ENCODE measurements around the gene PCNX4. TPM values are rescaled to one million over a fixed set of nuclear protein-coding genes. Genes with fewer than 3 reads are reported as not detected.

Gene PCNX4
- total RNA-seq, 2 experiments from 2014 or later = 35.4 to 36.6 TPM

DNA sequence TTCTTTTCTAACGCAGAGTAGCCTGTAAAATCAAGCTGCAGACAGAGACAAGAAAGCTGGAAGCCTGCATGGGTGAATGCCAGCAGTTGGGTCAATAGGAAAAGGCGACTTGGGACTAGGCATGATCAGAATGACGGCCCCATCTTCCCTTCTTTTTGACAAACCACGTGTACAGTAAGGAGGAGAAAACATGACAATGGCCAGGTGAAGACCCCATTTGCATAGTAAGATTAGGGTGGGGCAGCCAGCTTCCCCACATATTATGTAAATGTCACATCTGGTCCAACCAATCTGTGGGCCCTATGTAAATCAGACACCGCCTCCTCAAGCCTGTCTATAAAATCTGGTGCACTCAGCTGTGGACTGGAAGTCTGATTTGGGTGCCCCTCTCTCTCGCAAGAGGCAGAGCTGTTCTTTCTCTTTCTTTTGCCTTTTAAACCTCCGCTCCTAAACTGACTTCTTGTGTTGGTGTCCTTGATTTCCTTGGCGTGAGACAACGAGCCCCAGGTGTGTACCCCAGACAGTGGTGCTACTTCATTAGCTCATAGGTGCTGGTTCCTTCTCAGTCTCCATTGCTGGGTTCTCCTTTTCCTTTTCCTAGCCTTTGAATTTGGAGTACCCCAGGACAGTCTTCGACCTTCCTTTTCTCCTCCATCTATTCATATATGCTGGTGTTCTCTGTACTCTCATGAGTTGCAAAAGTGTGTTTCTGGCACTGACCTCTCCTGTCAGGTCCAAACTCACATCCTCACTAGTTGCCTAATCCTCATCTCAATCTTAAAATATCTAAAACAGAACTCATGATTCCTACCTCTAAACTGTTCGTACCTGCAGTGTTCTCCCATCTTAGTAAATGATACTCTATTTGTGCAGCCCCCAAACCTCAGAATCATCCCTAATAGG lies 82.9 kb downstream of the PCNX4 start:
- no peaks in the 10 kb centered on the region for H3K9me3 Mint-ChIP-seq (ENCODE audit: insufficient read depth)
- peaks cover 9% of the 10 kb centered on the region for H3K4me1 Mint-ChIP-seq (ENCODE audit: low read depth)
- H3K27ac Mint-ChIP-seq = no peak overlapping the region
- H3K27me3 Mint-ChIP-seq (ENCODE audit: low read depth) = peaks cover 2% of the 10 kb centered on the region
- H3K4me3 Mint-ChIP-seq = no peak overlapping the region
- H3K36me3 Mint-ChIP-seq (ENCODE audit: low read depth) = no peaks in the 10 kb centered on the region
- no peak for ATAC-seq
- POLR2A ChIA-PET = no interaction called here
- DNase-seq = no peak
- CTCF ChIA-PET = interaction anchor here (1.2 to 1.7 kb wide), 2 partner anchors 9 kb away, joined by 4 to 11 read pairs; partner anchors contain the start of gene DHRS7

DNA sequence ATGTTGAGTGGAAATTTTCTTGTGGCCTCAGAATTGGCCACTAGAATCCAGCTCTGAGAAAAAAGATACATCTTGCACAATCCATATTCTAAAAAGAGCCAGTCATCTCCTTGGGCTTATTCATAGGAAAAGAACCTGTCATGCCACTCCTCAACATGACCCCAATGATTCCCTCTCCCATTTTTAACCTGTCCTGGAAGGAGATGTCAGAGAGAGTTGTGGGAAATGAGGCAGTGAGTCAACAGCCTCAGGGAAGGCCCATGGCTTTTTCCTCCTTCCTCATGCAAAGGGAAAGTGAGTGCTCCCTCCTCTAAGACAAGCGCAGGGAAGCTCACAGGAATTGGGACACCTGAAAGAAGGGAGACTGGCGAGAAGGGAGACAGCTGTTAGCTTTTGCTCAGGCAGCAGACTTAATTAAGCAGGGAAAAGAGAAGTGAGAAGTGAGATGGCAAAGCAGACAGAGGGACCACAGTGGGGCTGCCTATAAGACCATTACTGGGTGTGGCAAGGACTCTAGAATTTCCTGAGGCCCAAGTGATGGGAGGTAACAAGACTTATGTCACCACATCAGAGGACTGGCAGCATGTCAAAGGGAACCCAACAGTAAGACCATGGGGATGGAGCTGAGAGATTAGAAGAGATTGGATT lies 83.7 kb downstream of the PCNX4 start:
- CTCF ChIA-PET = interaction anchor here (1.2 kb wide), 1 partner anchor 10 kb away, joined by 4 read pairs; the partner anchor contains the start of gene DHRS7
- Mint-ChIP-seq H3K27me3 (ENCODE audit: low read depth) (peaks cover 2% of the 10 kb centered on the region), H3K4me3 (no peak overlapping the region), H3K36me3 (ENCODE audit: low read depth) (no peaks in the 10 kb centered on the region), H3K27ac (no peak overlapping the region), H3K9me3 (ENCODE audit: insufficient read depth) (no peaks in the 10 kb centered on the region), H3K4me1 (ENCODE audit: low read depth) (peaks cover 6% of the 10 kb centered on the region)
- DNase-seq (no peak), ATAC-seq (no peak)
- POLR2A ChIA-PET = no interaction called here

DNA sequence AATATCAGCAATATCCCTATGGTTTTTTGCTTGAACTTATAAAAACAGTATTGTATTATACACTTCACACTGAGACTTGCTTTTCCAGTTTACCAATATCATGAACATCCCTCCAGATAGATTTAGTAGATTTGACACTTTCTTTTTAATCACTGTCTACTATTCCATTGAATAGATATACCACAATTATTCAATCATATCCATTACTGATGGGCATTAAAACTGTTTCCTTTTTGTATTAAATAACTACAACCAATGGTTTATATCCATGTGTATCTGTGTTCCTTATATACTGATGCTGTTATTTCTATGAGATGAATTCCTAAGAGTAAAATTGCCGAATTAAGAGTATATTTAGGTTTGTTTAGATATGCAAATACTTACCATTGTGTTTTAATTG lies 86.4 kb downstream of the PCNX4 start:
- no peak for ATAC-seq
- CTCF ChIA-PET = no interaction called here
- H3K4me1 Mint-ChIP-seq (ENCODE audit: low read depth) = peaks cover under 1% of the 10 kb centered on the region

DNA sequence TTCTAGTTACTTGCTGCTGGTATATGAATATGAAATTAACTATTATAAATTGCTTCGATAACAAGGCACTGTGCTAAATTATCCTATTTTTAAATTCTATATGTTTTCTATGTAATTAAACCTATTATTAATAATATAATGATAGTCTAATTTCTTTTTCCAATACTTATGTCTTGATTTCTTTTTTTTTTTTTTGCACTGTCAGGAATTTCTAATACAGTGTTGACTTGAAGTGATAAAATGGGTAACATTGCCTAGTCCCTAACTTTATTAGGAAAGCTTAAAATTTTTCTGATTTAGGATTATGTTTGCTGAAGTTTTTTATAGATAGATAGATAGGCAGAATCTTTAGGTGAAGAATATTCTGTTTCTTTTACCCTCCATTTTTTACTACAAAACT lies 87.1 kb downstream of the PCNX4 start:
- ATAC-seq (no peak), DNase-seq (no peak)
- ChIA-PET POLR2A (no interaction called here), CTCF (no interaction called here)
- Mint-ChIP-seq H3K36me3 (ENCODE audit: low read depth) (no peaks in the 10 kb centered on the region), H3K27me3 (ENCODE audit: low read depth) (peaks cover under 1% of the 10 kb centered on the region), H3K27ac (no peak overlapping the region), H3K4me3 (no peak overlapping the region), H3K9me3 (ENCODE audit: insufficient read depth) (no peaks in the 10 kb centered on the region), H3K4me1 (ENCODE audit: low read depth) (peaks cover 7% of the 10 kb centered on the region)

More for the DNA sequence above, 86.4 kb downstream of the PCNX4 start:
- Mint-ChIP-seq H3K27ac (no peak overlapping the region), H3K9me3 (ENCODE audit: insufficient read depth) (no peaks in the 10 kb centered on the region), H3K27me3 (ENCODE audit: low read depth) (peaks cover 2% of the 10 kb centered on the region), H3K4me3 (no peak overlapping the region), H3K36me3 (ENCODE audit: low read depth) (no peaks in the 10 kb centered on the region)
- DNase-seq = no peak
- POLR2A ChIA-PET = no interaction called here

DNA sequence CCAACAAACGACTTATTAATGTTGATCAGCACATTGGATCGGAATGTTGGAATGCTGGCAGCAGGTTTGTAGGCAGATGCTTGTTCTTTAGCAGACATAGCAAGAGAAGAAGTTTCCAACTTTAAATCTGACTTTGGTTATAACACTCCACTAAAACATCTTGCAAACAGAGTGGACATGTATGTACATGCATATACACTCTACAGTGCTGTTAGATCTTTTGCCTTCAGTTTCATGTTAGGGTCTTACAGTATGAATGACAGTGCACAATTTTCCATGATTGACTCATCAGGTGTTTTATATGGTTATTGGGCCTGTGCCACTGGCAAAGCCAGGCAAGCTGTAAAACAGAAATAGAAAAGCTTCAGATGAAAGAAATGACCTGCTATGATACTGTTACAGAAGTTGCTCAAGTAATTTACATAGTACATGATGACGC lies 87.7 kb downstream of the PCNX4 start:
- ChIA-PET CTCF (no interaction called here), POLR2A (no interaction called here)
- no peaks in the 10 kb centered on the region for H3K27me3 Mint-ChIP-seq (ENCODE audit: low read depth)
- H3K36me3 Mint-ChIP-seq (ENCODE audit: low read depth) = no peaks in the 10 kb centered on the region
- H3K4me1 Mint-ChIP-seq (ENCODE audit: low read depth) = peaks cover 12% of the 10 kb centered on the region
- H3K4me3 Mint-ChIP-seq = no peak overlapping the region
- no peak overlapping the region for H3K27ac Mint-ChIP-seq
- no peaks in the 10 kb centered on the region for H3K9me3 Mint-ChIP-seq (ENCODE audit: insufficient read depth)
- ATAC-seq (no peak), DNase-seq (no peak)

DNA sequence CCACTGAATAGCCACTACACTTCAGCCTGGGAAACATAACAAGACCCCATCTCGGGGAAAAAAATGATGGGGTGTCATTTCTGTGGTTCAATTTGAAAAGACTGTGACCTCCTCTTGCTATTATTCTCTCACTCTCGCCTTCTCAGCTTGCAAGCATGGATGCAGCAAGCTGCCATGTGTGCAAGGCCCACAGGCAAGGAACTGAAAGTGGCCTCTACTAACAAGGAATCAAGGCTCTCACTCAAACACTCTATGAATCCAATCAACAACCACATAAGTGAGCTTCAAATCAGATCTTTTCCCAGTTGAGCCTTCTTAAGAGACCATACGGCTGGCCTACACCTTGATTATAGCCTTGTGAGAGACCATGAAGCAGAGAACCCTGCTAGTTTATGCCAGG lies 91.4 kb downstream of the PCNX4 start:
- H3K4me3 Mint-ChIP-seq = no peak overlapping the region
- CTCF ChIA-PET = interaction anchor here (0.7 to 8.1 kb wide), 29 partner anchors 9 to 676 kb away, joined by 3 to 153 read pairs (median 10); partner anchors contain the start of genes DHRS7, PCNX4 and PPM1A
- POLR2A ChIA-PET = interaction anchor here (1.0 to 1.4 kb wide), 2 partner anchors 17 to 66 kb away, joined by 3 to 5 read pairs; partner anchors contain the start of gene PPM1A

DNA sequence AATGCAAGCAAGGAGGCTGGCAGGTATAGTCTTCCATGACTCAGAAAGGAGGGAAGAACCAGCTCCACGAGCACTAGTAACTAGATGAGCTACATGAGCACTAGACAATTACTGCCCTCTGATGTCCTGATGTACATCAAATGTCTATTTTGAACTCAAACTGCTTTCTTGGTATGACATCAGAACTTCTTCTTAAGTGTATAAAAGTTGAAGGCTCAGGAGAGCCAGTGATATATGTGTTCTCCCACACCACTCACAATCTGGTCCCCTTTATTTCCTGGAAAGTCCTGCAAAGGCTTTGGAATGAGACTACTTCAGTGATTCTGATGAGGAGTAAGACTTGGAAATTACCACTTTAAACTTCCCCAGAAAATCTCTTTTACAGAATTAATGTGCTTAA lies 92.0 kb downstream of the PCNX4 start:
- peaks cover 13% of the 10 kb centered on the region for H3K4me1 Mint-ChIP-seq (ENCODE audit: low read depth)
- DNase-seq (no peak), ATAC-seq (peak; percentile 50)
- H3K27ac Mint-ChIP-seq = peak overlapping the region; percentile 70
- no peaks in the 10 kb centered on the region for H3K9me3 Mint-ChIP-seq (ENCODE audit: insufficient read depth)
- CTCF ChIA-PET = interaction anchor here (0.7 to 8.1 kb wide), 47 partner anchors 10 to 699 kb away, joined by 3 to 153 read pairs (median 5); partner anchors contain the start of genes DHRS7, JKAMP, L3HYPDH and PCNX4
- no peaks in the 10 kb centered on the region for H3K36me3 Mint-ChIP-seq (ENCODE audit: low read depth)
- peaks cover 2% of the 10 kb centered on the region for H3K27me3 Mint-ChIP-seq (ENCODE audit: low read depth)
- H3K4me3 Mint-ChIP-seq = peak overlapping the region; percentile 69
- POLR2A ChIA-PET = interaction anchor here (1.0 to 1.4 kb wide), 3 partner anchors 18 to 219 kb away, joined by 3 to 6 read pairs (median 5); partner anchors contain the start of gene PPM1A

More for the DNA sequence above, 91.4 kb downstream of the PCNX4 start:
- peaks cover 13% of the 10 kb centered on the region for H3K4me1 Mint-ChIP-seq (ENCODE audit: low read depth)
- ATAC-seq = no peak
- no peaks in the 10 kb centered on the region for H3K36me3 Mint-ChIP-seq (ENCODE audit: low read depth)
- H3K9me3 Mint-ChIP-seq (ENCODE audit: insufficient read depth) = no peaks in the 10 kb centered on the region
- peak overlapping the region; percentile 70 for H3K27ac Mint-ChIP-seq
- peaks cover 2% of the 10 kb centered on the region for H3K27me3 Mint-ChIP-seq (ENCODE audit: low read depth)
- DNase-seq = no peak

DNA sequence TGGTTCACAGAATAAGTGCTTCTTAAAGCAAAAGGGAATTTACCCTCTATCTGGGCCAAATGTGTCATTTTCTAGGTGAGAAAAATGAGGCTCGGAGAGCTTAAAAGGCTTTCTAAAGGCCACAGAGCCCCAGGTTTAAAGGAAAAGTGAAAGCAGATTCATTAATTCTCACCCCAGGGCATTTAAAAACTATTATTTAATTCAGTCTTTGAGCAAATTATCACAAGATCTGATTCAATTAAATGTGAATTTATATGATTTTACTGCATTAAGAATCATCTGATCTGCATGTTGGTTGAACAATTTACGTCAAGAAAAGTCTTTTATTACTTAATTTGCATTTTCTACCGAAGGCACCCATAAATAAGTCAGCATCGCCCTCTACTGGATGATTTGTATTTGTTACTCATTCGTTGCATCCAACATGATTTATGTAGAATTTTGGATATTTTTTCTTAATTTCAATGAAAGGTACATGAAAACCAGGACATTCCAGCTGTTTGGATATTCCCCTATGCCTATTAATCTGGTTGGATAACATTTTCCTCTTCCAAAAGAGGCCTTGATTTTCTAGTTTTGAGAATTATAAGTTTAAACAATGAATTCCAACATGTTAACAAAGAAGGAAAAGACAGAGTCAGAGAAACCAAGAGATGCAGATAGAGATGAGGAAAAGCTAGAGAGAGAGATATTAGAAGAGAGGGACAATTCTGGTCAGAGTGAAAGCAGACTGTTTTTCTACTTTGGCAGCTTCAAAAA lies 92.6 kb downstream of the PCNX4 start:
- H3K4me3 Mint-ChIP-seq = peak overlapping the region; percentile 69
- DNase-seq (peak; percentile 63), ATAC-seq (peak; percentile 79)
- no peaks in the 10 kb centered on the region for H3K36me3 Mint-ChIP-seq (ENCODE audit: low read depth)
- ChIA-PET CTCF (interaction anchor here (0.6 to 8.1 kb wide), 59 partner anchors 10 to 1056 kb away, joined by 3 to 153 read pairs (median 4); partner anchors contain the start of genes CCDC175, DHRS7, JKAMP and L3HYPDH), POLR2A (interaction anchor here (1.0 to 1.4 kb wide), 3 partner anchors 19 to 219 kb away, joined by 3 to 6 read pairs (median 5); partner anchors contain the start of gene PPM1A)
- H3K9me3 Mint-ChIP-seq (ENCODE audit: insufficient read depth) = no peaks in the 10 kb centered on the region
- peaks cover 2% of the 10 kb centered on the region for H3K27me3 Mint-ChIP-seq (ENCODE audit: low read depth)
- peak overlapping the region; percentile 70 for H3K27ac Mint-ChIP-seq
- peaks cover 13% of the 10 kb centered on the region for H3K4me1 Mint-ChIP-seq (ENCODE audit: low read depth)

DNA sequence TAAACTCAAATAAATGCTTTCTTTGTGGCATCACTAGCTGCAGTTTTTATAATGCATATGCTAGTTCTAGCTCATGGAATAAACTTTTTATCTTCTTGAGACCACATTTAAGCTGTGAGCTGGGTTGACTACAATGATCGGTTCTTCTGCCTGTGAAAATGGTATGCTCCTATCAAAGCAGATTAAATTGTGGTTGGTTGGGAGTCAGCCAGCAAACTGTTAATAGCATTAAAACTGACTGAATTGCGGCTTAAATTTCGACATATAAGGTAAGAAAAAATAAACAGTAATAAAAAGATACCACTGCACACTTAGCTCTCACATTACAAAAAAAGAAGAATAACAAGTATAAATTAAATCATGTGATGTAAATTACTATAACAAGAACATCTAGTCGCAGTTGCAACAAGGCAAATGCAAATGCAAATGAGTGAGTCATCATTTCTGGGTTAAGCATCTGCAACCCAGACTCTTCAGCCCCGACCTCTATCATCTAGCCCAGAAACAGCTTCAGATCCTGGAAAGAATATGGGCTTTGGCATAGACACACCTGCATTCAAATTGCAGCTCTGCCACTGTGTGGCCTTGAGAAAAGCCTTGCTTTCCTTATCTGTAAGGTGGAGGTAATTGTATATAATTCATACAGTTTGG lies 93.3 kb downstream of the PCNX4 start:
- POLR2A ChIA-PET = interaction anchor here (1.3 kb wide), 1 partner anchor 220 kb away, joined by 6 read pairs; no protein-coding TSS in a partner anchor
- DNase-seq (no peak), ATAC-seq (no peak)
- no peak overlapping the region for H3K4me3 Mint-ChIP-seq
- CTCF ChIA-PET = interaction anchor here (0.6 to 8.1 kb wide), 39 partner anchors 11 to 1056 kb away, joined by 3 to 153 read pairs (median 5); partner anchors contain the start of genes CCDC175, DHRS7, PCNX4 and PPM1A
- peaks cover 13% of the 10 kb centered on the region for H3K4me1 Mint-ChIP-seq (ENCODE audit: low read depth)
- no peaks in the 10 kb centered on the region for H3K36me3 Mint-ChIP-seq (ENCODE audit: low read depth)
- H3K9me3 Mint-ChIP-seq (ENCODE audit: insufficient read depth) = no peaks in the 10 kb centered on the region
- peaks cover 2% of the 10 kb centered on the region for H3K27me3 Mint-ChIP-seq (ENCODE audit: low read depth)
- no peak overlapping the region for H3K27ac Mint-ChIP-seq

DNA sequence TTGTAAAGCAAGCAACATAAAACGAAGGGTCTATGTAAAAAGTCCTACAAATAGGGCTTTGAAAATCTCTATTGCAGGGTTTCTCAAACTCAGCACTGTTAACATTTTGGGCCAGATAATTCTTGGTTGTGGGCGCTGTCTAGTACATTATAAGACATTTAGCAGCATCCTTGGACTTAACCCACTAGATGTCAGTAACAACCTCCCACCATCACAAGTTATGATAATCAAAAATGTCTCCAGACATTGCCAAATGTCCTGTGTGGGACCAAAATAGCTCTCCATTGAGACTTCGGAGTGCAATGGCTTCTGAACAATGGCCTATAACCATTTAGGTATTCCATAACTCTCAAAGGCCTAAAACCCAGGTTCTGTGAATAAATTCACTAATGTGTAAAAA lies 96.4 kb downstream of the PCNX4 start:
- POLR2A ChIA-PET = interaction anchor here (2.1 kb wide), 1 partner anchor 60 kb away, joined by 10 read pairs; the partner anchor contains the start of gene PPM1A
- CTCF ChIA-PET = interaction anchor here (1.3 to 8.1 kb wide), 11 partner anchors 12 to 681 kb away, joined by 3 to 153 read pairs (median 4); partner anchors contain the start of gene DHRS7
- H3K27me3 Mint-ChIP-seq (ENCODE audit: low read depth) = peaks cover 6% of the 10 kb centered on the region

More for the DNA sequence above, 96.4 kb downstream of the PCNX4 start:
- Mint-ChIP-seq H3K27ac (no peak overlapping the region), H3K9me3 (ENCODE audit: insufficient read depth) (no peaks in the 10 kb centered on the region), H3K4me3 (no peak overlapping the region), H3K4me1 (ENCODE audit: low read depth) (peaks cover 13% of the 10 kb centered on the region), H3K36me3 (ENCODE audit: low read depth) (no peaks in the 10 kb centered on the region)
- no peak for DNase-seq
- ATAC-seq = no peak
